GM23338 (cell line): Measurements from ENCODE around the gene SMURF2.

Source experiments
- CREB1 ChIP-seq: fragments of 250-450 bp; sonication (Bioruptor Pico); IDR thresholded peaks from 2 replicates; pipeline ENCODE4 v1.5.0; 2020; ENCODE audit warnings: low read depth, mild to moderate bottlenecking, moderate library complexity
- CTCF ChIP-seq, 2 experiments: fragments of 200-600 bp in 1 of 2; sonication (generic) in 1 of 2; conservative IDR thresholded peaks; 2 replicates each; pipeline versions ENCODE4 v1.5.1 to v1.6.1; 2016 to 2017; ENCODE audit warnings: antibody characterized with exemption in 2 of 2, low read depth in 2 of 2, mild to moderate bottlenecking in 2 of 2, moderate library complexity in 1 of 2
- REST ChIP-seq: IDR thresholded peaks from one replicate; pipeline ENCODE4 v1.6.1; 2018; ENCODE audit warnings: antibody characterized with exemption; ENCODE audit not compliant: unreplicated experiment

- TF ChIP-seq CREB1 (CRISPR knock-in tag) = no peak
- no peak for TF ChIP-seq REST
- no peak for TF ChIP-seq CTCF (conservative IDR thresholded peaks at IDR 0.05; ENCODE audit: low read depth in 2 of 2)
These were observed 24.6 kb upstream of the SMURF2 start for GRCh38 chr17:64686705-64687104.
